ENCODE data around the gene MACROH2A1.

MACROH2A1 gene

GRCh38 chr5:135341696-135342550, 57.1 kb downstream of the MACROH2A1 start:
- intact Hi-C loops (cut with micrococcal nuclease) = no loop called here
- Mint-ChIP-seq H3K9me3 (no peaks in the 10 kb centered on the region), H3K36me3 (ENCODE audit: low read depth) (peaks cover 100% of the 10 kb centered on the region), H3K27me3 (no peaks in the 10 kb centered on the region), H3K4me1 (ENCODE audit: low read depth) (no peaks in the 10 kb centered on the region), H3K4me3 (no peak overlapping the region), H3K27ac (no peak overlapping the region)

GRCh38 chr5:135341016-135341666, 57.9 kb downstream of the MACROH2A1 start:
- H3K27ac Mint-ChIP-seq = no peak overlapping the region
- no peaks in the 10 kb centered on the region for H3K4me1 Mint-ChIP-seq (ENCODE audit: low read depth)
- H3K4me3 Mint-ChIP-seq = no peak overlapping the region
- no peaks in the 10 kb centered on the region for H3K9me3 Mint-ChIP-seq
- intact Hi-C loops (cut with micrococcal nuclease) = no loop called here
- H3K36me3 Mint-ChIP-seq (ENCODE audit: low read depth) = peaks cover 100% of the 10 kb centered on the region
- no peaks in the 10 kb centered on the region for H3K27me3 Mint-ChIP-seq

GRCh38 chr5:135340568-135340967, 58.5 kb downstream of the MACROH2A1 start:
- Mint-ChIP-seq H3K4me3 (no peak overlapping the region), H3K36me3 (ENCODE audit: low read depth) (peaks cover 100% of the 10 kb centered on the region), H3K27me3 (no peaks in the 10 kb centered on the region), H3K9me3 (no peaks in the 10 kb centered on the region), H3K4me1 (ENCODE audit: low read depth) (no peaks in the 10 kb centered on the region), H3K27ac (no peak overlapping the region)
- intact Hi-C loops (cut with micrococcal nuclease) = no loop called here

- Mint-ChIP-seq H3K27me3 (no peaks in the 10 kb centered on the region), H3K4me1 (ENCODE audit: low read depth) (no peaks in the 10 kb centered on the region), H3K4me3 (no peak overlapping the region), H3K27ac (no peak overlapping the region), H3K9me3 (no peaks in the 10 kb centered on the region), H3K36me3 (ENCODE audit: low read depth) (peaks cover 100% of the 10 kb centered on the region)
- intact Hi-C loops (cut with micrococcal nuclease) = loop anchor here (10.0 kb wide), 1 partner anchor 135 kb away; no protein-coding TSS in a partner anchor
Measured at GRCh38 chr5:135339623-135340022, 59.4 kb downstream of the MACROH2A1 start.

GRCh38 chr5:135339189-135339588, 59.8 kb downstream of the MACROH2A1 start:
- H3K36me3 Mint-ChIP-seq (ENCODE audit: low read depth) = peaks cover 100% of the 10 kb centered on the region
- H3K9me3 Mint-ChIP-seq = no peaks in the 10 kb centered on the region
- H3K27me3 Mint-ChIP-seq = no peaks in the 10 kb centered on the region
- no peak overlapping the region for H3K4me3 Mint-ChIP-seq
- H3K27ac Mint-ChIP-seq = no peak overlapping the region
- H3K4me1 Mint-ChIP-seq (ENCODE audit: low read depth) = no peaks in the 10 kb centered on the region
- intact Hi-C loops (cut with micrococcal nuclease) = loop anchor here (10.0 kb wide), 1 partner anchor 134 kb away; no protein-coding TSS in a partner anchor

GRCh38 chr5:135337064-135337463, 62.0 kb downstream of the MACROH2A1 start:
- Mint-ChIP-seq H3K36me3 (ENCODE audit: low read depth) (peaks cover 100% of the 10 kb centered on the region), H3K4me1 (ENCODE audit: low read depth) (peaks cover 4% of the 10 kb centered on the region), H3K4me3 (no peak overlapping the region), H3K27me3 (no peaks in the 10 kb centered on the region), H3K27ac (no peak overlapping the region), H3K9me3 (no peaks in the 10 kb centered on the region)
- intact Hi-C loops (cut with micrococcal nuclease) = loop anchor here (10.0 kb wide), 1 partner anchor 132 kb away; no protein-coding TSS in a partner anchor

GRCh38 chr5:135335031-135335828, 63.8 kb downstream of the MACROH2A1 start:
- intact Hi-C loops (cut with micrococcal nuclease) = loop anchor here (10.0 kb wide), 1 partner anchor 130 kb away; no protein-coding TSS in a partner anchor
- H3K4me1 Mint-ChIP-seq (ENCODE audit: low read depth) = peaks cover 18% of the 10 kb centered on the region
- H3K9me3 Mint-ChIP-seq = no peaks in the 10 kb centered on the region
- H3K36me3 Mint-ChIP-seq (ENCODE audit: low read depth) = peaks cover 100% of the 10 kb centered on the region
- no peak overlapping the region for H3K4me3 Mint-ChIP-seq
- H3K27me3 Mint-ChIP-seq = no peaks in the 10 kb centered on the region
- H3K27ac Mint-ChIP-seq = no peak overlapping the region

GRCh38 chr5:135333732-135334515, 65.1 kb downstream of the MACROH2A1 start:
- H3K4me1 Mint-ChIP-seq (ENCODE audit: low read depth) = peaks cover 18% of the 10 kb centered on the region
- no peaks in the 10 kb centered on the region for H3K9me3 Mint-ChIP-seq
- H3K36me3 Mint-ChIP-seq (ENCODE audit: low read depth) = peaks cover 99% of the 10 kb centered on the region
- H3K27ac Mint-ChIP-seq = peak overlapping the region; percentile 44
- intact Hi-C loops (cut with micrococcal nuclease) = loop anchor here (10.0 kb wide), 1 partner anchor 129 kb away; no protein-coding TSS in a partner anchor
- no peak overlapping the region for H3K4me3 Mint-ChIP-seq
- H3K27me3 Mint-ChIP-seq = no peaks in the 10 kb centered on the region

GRCh38 chr5:135332519-135333150, 66.4 kb downstream of the MACROH2A1 start:
- Mint-ChIP-seq H3K4me3 (no peak overlapping the region), H3K4me1 (ENCODE audit: low read depth) (peaks cover 18% of the 10 kb centered on the region), H3K27ac (no peak overlapping the region), H3K27me3 (no peaks in the 10 kb centered on the region), H3K9me3 (no peaks in the 10 kb centered on the region), H3K36me3 (ENCODE audit: low read depth) (peaks cover 87% of the 10 kb centered on the region)
- intact Hi-C loops (cut with micrococcal nuclease) = loop anchor here (10.0 kb wide), 1 partner anchor 128 kb away; no protein-coding TSS in a partner anchor

GRCh38 chr5:135331612-135332011, 67.4 kb downstream of the MACROH2A1 start:
- Mint-ChIP-seq H3K27me3 (no peaks in the 10 kb centered on the region), H3K27ac (no peak overlapping the region), H3K9me3 (no peaks in the 10 kb centered on the region), H3K4me3 (no peak overlapping the region), H3K36me3 (ENCODE audit: low read depth) (peaks cover 87% of the 10 kb centered on the region), H3K4me1 (ENCODE audit: low read depth) (peaks cover 18% of the 10 kb centered on the region)
- intact Hi-C loops (cut with micrococcal nuclease) = loop anchor here (10.0 kb wide), 1 partner anchor 127 kb away; no protein-coding TSS in a partner anchor

- H3K4me1 Mint-ChIP-seq (ENCODE audit: low read depth) = peaks cover 18% of the 10 kb centered on the region
- H3K27ac Mint-ChIP-seq = no peak overlapping the region
- H3K4me3 Mint-ChIP-seq = no peak overlapping the region
- H3K36me3 Mint-ChIP-seq (ENCODE audit: low read depth) = peaks cover 80% of the 10 kb centered on the region
- H3K27me3 Mint-ChIP-seq = no peaks in the 10 kb centered on the region
- no peaks in the 10 kb centered on the region for H3K9me3 Mint-ChIP-seq
- intact Hi-C loops (cut with micrococcal nuclease) = loop anchor here (10.0 kb wide), 1 partner anchor 126 kb away; no protein-coding TSS in a partner anchor
Measured at GRCh38 chr5:135330798-135331096, 68.3 kb downstream of the MACROH2A1 start.

- Mint-ChIP-seq H3K9me3 (no peaks in the 10 kb centered on the region), H3K27me3 (no peaks in the 10 kb centered on the region), H3K4me1 (ENCODE audit: low read depth) (peaks cover 18% of the 10 kb centered on the region), H3K36me3 (ENCODE audit: low read depth) (peaks cover 74% of the 10 kb centered on the region), H3K4me3 (no peak overlapping the region), H3K27ac (no peak overlapping the region)
- intact Hi-C loops (cut with micrococcal nuclease) = loop anchor here (10.0 kb wide), 1 partner anchor 125 kb away; no protein-coding TSS in a partner anchor
Measured at GRCh38 chr5:135329913-135330797, 68.9 kb downstream of the MACROH2A1 start.
